IPS-15b (cell line): ENCODE measurements around the gene TIMELESS.
"Not testable (repeated sequence)": the region's sequence is repeated elsewhere in the genome, so short reads cannot be mapped to it uniquely, and the experiment has no call there.

Experiments
- H3K27me3 ChIP-seq: one replicate; pipeline ENCODE4 v1.6.1; 2013; ENCODE audit warnings: low read length; ENCODE audit not compliant: control insufficient read depth, insufficient read depth
- H3K36me3 ChIP-seq: one replicate; pipeline ENCODE4 v1.6.1; 2013; ENCODE audit warnings: low read length; ENCODE audit not compliant: control insufficient read depth, insufficient read depth
- H3K4me1 ChIP-seq: one replicate; pipeline ENCODE4 v1.6.1; 2013; ENCODE audit warnings: mild to moderate bottlenecking, low read length; ENCODE audit not compliant: control insufficient read depth, insufficient read depth
- H3K4me3 ChIP-seq: one replicate; pipeline ENCODE4 v1.5.1; 2013; ENCODE audit warnings: low read depth, low read length
- H3K9ac ChIP-seq: one replicate; pipeline ENCODE4 v1.6.1; 2013; ENCODE audit warnings: low read depth, mild to moderate bottlenecking, low read length
- H3K9me3 ChIP-seq: one replicate; pipeline ENCODE4 v1.6.1; 2013; ENCODE audit warnings: mild to moderate bottlenecking, low read length; ENCODE audit not compliant: control insufficient read depth, insufficient read depth

TIMELESS gene

DNA sequence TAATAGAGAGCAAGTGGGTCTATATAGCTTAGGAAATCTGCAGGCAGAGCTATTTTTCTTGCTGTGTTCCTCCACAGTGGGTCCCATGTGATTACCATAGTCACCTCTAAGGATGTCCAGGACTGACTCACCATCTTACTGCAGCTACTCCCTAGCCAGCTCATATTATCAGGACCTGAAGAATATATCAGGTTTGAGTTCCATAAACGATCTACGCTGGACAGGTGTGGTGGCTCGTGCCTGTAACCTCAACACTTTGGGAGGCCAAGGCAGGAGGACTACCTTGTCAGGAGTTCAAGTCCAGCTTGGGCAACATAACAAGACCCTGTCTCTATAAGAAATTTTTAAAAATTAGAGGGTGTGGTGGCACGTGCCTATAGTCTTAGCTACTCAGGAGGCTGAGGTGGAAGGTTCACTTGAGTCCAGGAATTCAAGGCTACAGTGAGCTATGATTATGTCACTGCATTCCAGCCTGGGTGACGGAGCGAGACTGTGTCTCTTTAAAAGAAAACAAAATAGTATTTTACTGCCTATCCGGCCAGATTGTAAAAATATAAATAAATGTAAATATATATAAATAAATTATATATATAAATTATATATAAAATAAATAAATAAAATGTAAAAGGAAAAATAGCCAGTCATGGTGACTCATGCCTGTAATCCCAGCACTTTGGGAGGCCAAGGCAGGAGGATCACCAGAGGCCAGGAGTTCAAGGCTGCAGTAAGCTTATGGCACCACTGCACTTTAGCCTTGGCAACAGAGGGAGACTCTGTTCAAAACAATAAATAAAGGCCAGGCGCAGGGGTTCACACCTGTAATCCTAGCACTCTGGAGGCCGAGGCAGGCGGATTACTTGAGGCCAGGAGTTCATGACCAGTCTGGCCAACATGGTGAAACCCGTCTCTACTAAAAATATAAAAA is 12.3 kb upstream of the TIMELESS start:
- H3K4me1 ChIP-seq: peaks cover 9% of the 10 kb centered on the region
- no peaks in the 10 kb centered on the region for H3K36me3 ChIP-seq
- H3K27me3 ChIP-seq: no peaks in the 10 kb centered on the region
- no peaks in the 10 kb centered on the region for H3K9me3 ChIP-seq
- H3K4me3 ChIP-seq: no peak overlapping the region
- H3K9ac ChIP-seq: no peak overlapping the region

- Histone ChIP-seq H3K4me1 (peaks cover 4% of the 10 kb centered on the region), H3K4me3 (no peak overlapping the region), H3K9me3 (no peaks in the 10 kb centered on the region), H3K27me3 (peaks cover 8% of the 10 kb centered on the region), H3K36me3 (no peaks in the 10 kb centered on the region), H3K9ac (no peak overlapping the region)
Measured at GRCh38 chr12:56457817-56458216, 8.6 kb upstream of the TIMELESS start.

- peaks cover 2% of the 10 kb centered on the region for H3K4me1 ChIP-seq
- H3K36me3 ChIP-seq: no peaks in the 10 kb centered on the region
- no peaks in the 10 kb centered on the region for H3K9me3 ChIP-seq
- H3K27me3 ChIP-seq: peaks cover 8% of the 10 kb centered on the region
- peak within 1 kb of the TSS; percentile 8 for H3K9ac ChIP-seq
- no peak within 1 kb of the TSS for H3K4me3 ChIP-seq
Measured at GRCh38 chr12:56454557-56454956, 5.3 kb upstream of the TIMELESS start, which contains the start of gene MIP. TSS of gene MIP (minus strand) at chr12:56454657. CDS start at chr12:56454613, 44 bp downstream.

GRCh38 chr12:56451147-56451546 is 1.9 kb upstream of the TIMELESS start:
- Histone ChIP-seq H3K27me3 (peaks cover 8% of the 10 kb centered on the region), H3K4me3 (no peak overlapping the region), H3K9me3 (no peaks in the 10 kb centered on the region), H3K4me1 (peaks cover 2% of the 10 kb centered on the region), H3K9ac (no peak overlapping the region), H3K36me3 (no peaks in the 10 kb centered on the region)

GRCh38 chr12:56450241-56450640 is 1.0 kb upstream of the TIMELESS start:
- H3K9ac ChIP-seq: peak overlapping the region; percentile 29
- no peaks in the 10 kb centered on the region for H3K9me3 ChIP-seq
- no peaks in the 10 kb centered on the region for H3K36me3 ChIP-seq
- H3K4me3 ChIP-seq: no peak overlapping the region
- peaks cover 2% of the 10 kb centered on the region for H3K4me1 ChIP-seq
- H3K27me3 ChIP-seq: peaks cover 8% of the 10 kb centered on the region

- Histone ChIP-seq H3K36me3 (no peaks in the 10 kb centered on the region), H3K9ac (peak overlapping the region; percentile 0), H3K27me3 (peaks cover 5% of the 10 kb centered on the region), H3K4me3 (peak overlapping the region; percentile 80), H3K4me1 (peaks cover 2% of the 10 kb centered on the region), H3K9me3 (no peaks in the 10 kb centered on the region)
Measured at GRCh38 chr12:56449622-56449984, 377 bp upstream of the TIMELESS start.

- H3K9me3 ChIP-seq, H3K27me3 ChIP-seq, H3K4me1 ChIP-seq, H3K4me3 ChIP-seq, H3K9ac ChIP-seq, H3K36me3 ChIP-seq: not testable (repeated sequence)
Measured at GRCh38 chr12:56443208-56443607, 6.0 kb downstream of the TIMELESS start.

DNA sequence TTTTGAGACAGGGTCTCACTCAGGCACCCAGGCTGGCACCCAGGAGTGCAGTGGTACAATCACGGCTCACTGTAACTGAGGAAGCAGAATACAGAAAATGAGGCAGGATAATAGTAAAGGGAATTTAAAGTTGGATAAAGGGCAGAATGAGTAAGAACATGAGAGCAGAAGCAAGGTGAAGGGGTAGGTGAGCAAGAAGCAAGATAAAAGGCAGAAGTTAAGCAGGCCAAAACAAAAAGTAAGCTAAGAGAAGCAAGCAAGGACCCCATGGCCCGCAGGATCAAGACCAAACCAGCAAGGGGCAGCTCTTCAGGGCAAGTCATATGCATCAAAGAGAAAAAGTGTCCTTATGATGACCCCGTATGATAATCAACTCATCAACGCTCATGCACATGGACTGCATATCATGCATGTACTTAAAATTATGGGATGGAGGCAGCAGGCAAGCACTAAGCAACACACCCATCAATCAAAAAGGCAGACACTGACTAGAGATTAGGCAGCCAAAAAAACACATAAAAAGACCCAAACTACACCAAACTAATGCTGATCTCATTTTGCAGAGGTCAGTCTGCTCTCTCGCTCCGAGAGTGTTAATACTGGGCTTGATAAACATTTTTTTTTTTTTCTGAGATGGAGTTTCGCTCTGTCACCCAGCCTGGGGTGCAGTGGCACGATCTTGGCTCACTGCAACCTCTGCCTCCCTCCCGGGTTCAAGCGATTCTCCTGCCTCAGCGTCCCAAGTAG is 11.6 kb downstream of the TIMELESS start:
- Histone ChIP-seq H3K27me3 (no peaks in the 10 kb centered on the region), H3K4me3 (no peak overlapping the region), H3K4me1 (no peaks in the 10 kb centered on the region), H3K9ac (no peak overlapping the region), H3K36me3 (no peaks in the 10 kb centered on the region), H3K9me3 (no peaks in the 10 kb centered on the region)

- Histone ChIP-seq H3K36me3 (peaks cover 9% of the 10 kb centered on the region), H3K9ac (no peak overlapping the region)
Measured at GRCh38 chr12:56434828-56435227, 14.4 kb downstream of the TIMELESS start.

GRCh38 chr12:56431850-56432249 is 17.4 kb downstream of the TIMELESS start:
- H3K9ac ChIP-seq: no peak overlapping the region
- no peaks in the 10 kb centered on the region for H3K9me3 ChIP-seq
- no peaks in the 10 kb centered on the region for H3K27me3 ChIP-seq
- H3K36me3 ChIP-seq: peaks cover 24% of the 10 kb centered on the region
- no peaks in the 10 kb centered on the region for H3K4me1 ChIP-seq
- no peak overlapping the region for H3K4me3 ChIP-seq

More at GRCh38 chr12:56434828-56435227, 14.4 kb downstream of the TIMELESS start:
- Histone ChIP-seq H3K27me3 (no peaks in the 10 kb centered on the region), H3K9me3 (no peaks in the 10 kb centered on the region), H3K4me3 (no peak overlapping the region), H3K4me1 (no peaks in the 10 kb centered on the region)

DNA sequence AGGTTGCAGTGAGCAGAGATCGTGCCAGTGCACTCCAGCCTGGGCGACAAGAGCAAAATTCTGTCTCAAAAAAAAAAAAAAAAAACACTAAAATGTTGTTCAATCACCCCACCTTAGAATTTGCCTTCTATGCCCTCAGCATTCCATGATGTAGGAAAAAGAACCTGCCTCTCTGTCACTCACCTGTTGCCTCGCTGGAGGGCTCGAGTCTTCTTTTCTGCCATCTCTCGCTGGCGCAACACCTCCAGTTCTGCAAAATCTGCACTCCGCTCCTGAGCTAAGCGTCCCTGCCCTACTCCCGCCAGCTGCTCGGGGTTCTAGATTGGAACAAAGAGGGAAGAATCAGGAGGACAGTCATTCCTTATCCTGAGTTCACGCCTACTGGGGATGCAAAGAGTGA is 17.9 kb downstream of the TIMELESS start:
- H3K4me3 ChIP-seq: no peak overlapping the region
- no peaks in the 10 kb centered on the region for H3K27me3 ChIP-seq
- H3K9me3 ChIP-seq: no peaks in the 10 kb centered on the region
- H3K9ac ChIP-seq: no peak overlapping the region
- H3K4me1 ChIP-seq: no peaks in the 10 kb centered on the region
- H3K36me3 ChIP-seq: peaks cover 24% of the 10 kb centered on the region
